Sigmoid colon (tissue), 7 donors: ENCODE data around the gene CBY3. TPM values are rescaled to one million over a fixed set of nuclear protein-coding genes. Genes with fewer than 3 reads are reported as not detected.
"Not testable (repeated sequence)": the region's sequence is repeated elsewhere in the genome, so short reads cannot be mapped to it uniquely, and the experiment has no call there.

ENCODE experiments used
- DNase-seq: peaks from one replicate; pipeline ENCODE4 v3.0.0-alpha.2; 2019
- H3K27ac ChIP-seq, 4 donors: fragments of 200-600 bp; sonication (generic); one replicate each; pipeline ENCODE4 v1.5.1; 2016 to 2019; ENCODE audit warnings: mild to moderate bottlenecking in 1 of 4
- H3K27me3 ChIP-seq, 3 donors: fragments of 200-600 bp; sonication (generic); one replicate each; pipeline ENCODE4 v1.5.1; 2019; ENCODE audit warnings: mild to moderate bottlenecking in 1 of 3
- H3K36me3 ChIP-seq, 4 donors: fragments of 200-600 bp; sonication (generic); one replicate each; pipeline ENCODE4 v1.5.1; 2016 to 2019
- H3K4me1 ChIP-seq, 4 donors: fragments of 200-600 bp; sonication (generic); one replicate each; pipeline ENCODE4 v1.5.1; 2017 to 2019
- H3K4me3 ChIP-seq, 4 donors: fragments of 200-600 bp; sonication (generic); one replicate each; pipeline ENCODE4 v1.5.1; 2017 to 2019; ENCODE audit warnings: mild to moderate bottlenecking in 2 of 4, moderate library complexity in 1 of 4
- H3K9me3 ChIP-seq, 4 donors: fragments of 200-600 bp in 3 of 4; sonication (generic) in 3 of 4; one replicate each; pipeline versions ENCODE4 v1.5.1 to v1.6.1; 2013 to 2019
- CTCF ChIP-seq, 4 experiments: fragments of 450-650 bp in 3 of 4; fragments of 200-600 bp in 1 of 4; IDR thresholded peaks; one replicate each; pipeline ENCODE4 v1.5.1; 2016 to 2019; ENCODE audit warnings: antibody characterized with exemption in 4 of 4, mild to moderate bottlenecking in 3 of 4, moderate library complexity in 2 of 4
- EP300 ChIP-seq, 4 donors: sonication (generic); formaldehyde crosslinking; IDR thresholded peaks; one replicate each; pipeline ENCODE4 v1.6.1; 2017; ENCODE audit warnings: antibody characterized with exemption in 4 of 4
- POLR2A ChIP-seq, 2 donors: fragments of 450-650 bp; IDR thresholded peaks; one replicate each; pipeline ENCODE4 v1.6.1; 2016; ENCODE audit warnings: antibody characterized with exemption in 2 of 2, mild to moderate bottlenecking in 2 of 2, moderate library complexity in 2 of 2
- POLR2AphosphoS5 ChIP-seq, 4 donors: sonication (generic); formaldehyde crosslinking; IDR thresholded peaks; one replicate each; pipeline ENCODE4 v1.6.1; 2017; ENCODE audit warnings: antibody characterized with exemption in 4 of 4
- WGBS, 2 donors: extraction: QIAGEN DNeasy Blood & Tissue Kit; methylation state at CpG; one replicate each; pipeline ENCODE4 v1.1.7; 2013; 5-methylcytosine and 5-hydroxymethylcytosine counted together
- intact Hi-C: fragments of 100-400 bp; cut with DNase I; formaldehyde crosslinking; loops from one replicate; pipeline ENCODE4 v1.15.1; 2023
- polyA plus RNA-seq, 3 donors: library from polyadenylated mRNA; stranded (reverse); fragments of 200-250 nt; gene quantifications; one replicate each; pipeline ENCODE4 v1.2.3, GENCODE V29; 2013
- total RNA-seq, 4 donors: library from RNA; depleted of rRNA; stranded (reverse); fragments of >200 nt; gene quantifications; one replicate each; pipeline ENCODE4 v1.1.0, GENCODE V29; 2016
- donor health status: healthy with polysubstance abuse.
- donor health status: Bipolar disorder and iron deficiency.
- donor health status: healthy.

Gene CBY3
- total and polyA plus RNA-seq, 7 donors: 0.13 to 0.66 TPM; not detected in 5

GRCh38 chr5:179679014-179679674, 1.7 kb downstream of the CBY3 start:
- Histone ChIP-seq H3K36me3 (no peaks in the 10 kb centered on the region), H3K4me1 (peaks cover 0 to 28% (median 22%) of the 10 kb centered on the region in 4 donors), H3K9me3 (no peaks in the 10 kb centered on the region), H3K27me3 (no peaks in the 10 kb centered on the region), H3K27ac (peak overlapping the region; percentile 87 to 95 (median 92)), H3K4me3 (peak overlapping the region; percentile 66 to 92 (median 80))
- intact Hi-C loops: loop anchor here (5.0 to 10.0 kb wide), 2 partner anchors 56 to 118 kb away; partner anchors contain the start of gene MAML1
- TF ChIP-seq CTCF (IDR thresholded peaks at IDR 0.05) (peak in 2 of 4 experiments; percentile 9 to 14), POLR2A (IDR thresholded peaks at IDR 0.05) (no peak), POLR2AphosphoS5 (IDR thresholded peaks at IDR 0.05) (no peak), EP300 (IDR thresholded peaks at IDR 0.05) (no peak)
- 25 to 76% methylated on average over 41 of the region's 41 CpGs for WGBS, 2 donors
- DNase-seq: peak; percentile 91

- Histone ChIP-seq H3K27ac (peak overlapping the region; percentile 87 to 95 (median 92)), H3K4me3 (peak overlapping the region; percentile 66 to 92 (median 80)), H3K9me3 (no peaks in the 10 kb centered on the region), H3K36me3 (no peaks in the 10 kb centered on the region), H3K27me3 (no peaks in the 10 kb centered on the region), H3K4me1 (peaks cover 0 to 28% (median 22%) of the 10 kb centered on the region in 4 donors)
- intact Hi-C loops: loop anchor here (1.0 to 10.0 kb wide), 3 partner anchors 20 to 119 kb away; partner anchors contain the start of genes CANX and MAML1
- no peak for TF ChIP-seq EP300 (IDR thresholded peaks at IDR 0.05)
- TF ChIP-seq CTCF (IDR thresholded peaks at IDR 0.05): no peak
- peak; percentile 98 to 99 (median 98) for TF ChIP-seq POLR2AphosphoS5 (IDR thresholded peaks at IDR 0.05)
- peak; percentile 93 for TF ChIP-seq POLR2A (IDR thresholded peaks at IDR 0.05)
- DNase-seq: peak; percentile 98
- 0 to 2% methylated on average over 78 of the region's 78 CpGs for WGBS, 2 donors
Measured at GRCh38 chr5:179678223-179679013, 2.4 kb downstream of the CBY3 start.

GRCh38 chr5:179668391-179668790, 12.4 kb downstream of the CBY3 start:
- TF ChIP-seq POLR2AphosphoS5 (IDR thresholded peaks at IDR 0.05) (no peak), EP300 (IDR thresholded peaks at IDR 0.05) (no peak), CTCF (IDR thresholded peaks at IDR 0.05) (peak in 3 of 4 experiments; percentile 15 to 44 (median 35)), POLR2A (IDR thresholded peaks at IDR 0.05) (no peak)
- Histone ChIP-seq H3K9me3 (no peaks in the 10 kb centered on the region), H3K4me1 (no peaks in the 10 kb centered on the region), H3K27ac (no peak overlapping the region), H3K36me3 (peaks cover 0 to 20% (median 2%) of the 10 kb centered on the region in 4 donors), H3K4me3 (no peak overlapping the region), H3K27me3 (no peaks in the 10 kb centered on the region)
- 63 to 70% methylated on average over 7 of the region's 7 CpGs for WGBS, 2 donors
- intact Hi-C loops: no loop called here
- no peak for DNase-seq

GRCh38 chr5:179661647-179662046, 19.2 kb downstream of the CBY3 start:
- DNase-seq, intact Hi-C loops, H3K27ac ChIP-seq, H3K27me3 ChIP-seq, H3K4me1 ChIP-seq, H3K9me3 ChIP-seq, H3K4me3 ChIP-seq: not testable (repeated sequence)
- 93 to 96% methylated on average over 6 of the region's 6 CpGs for WGBS, 2 donors
- H3K36me3 ChIP-seq: peaks cover 0 to 27% (median 2%) of the 10 kb centered on the region in 4 donors

- Histone ChIP-seq H3K27ac (peak overlapping the region; percentile 67 to 75 (median 73)), H3K4me3 (peak overlapping the region; percentile 30 to 55 (median 50))
- H3K9me3 ChIP-seq, H3K4me1 ChIP-seq, DNase-seq, H3K36me3 ChIP-seq, intact Hi-C loops, H3K27me3 ChIP-seq: not testable (repeated sequence)
- WGBS, 2 donors: 4 to 14% methylated on average over 10 of the region's 29 CpGs
Measured at GRCh38 chr5:179658179-179658856, 22.5 kb downstream of the CBY3 start.

- H3K9me3 ChIP-seq, H3K27me3 ChIP-seq, DNase-seq, intact Hi-C loops, H3K36me3 ChIP-seq, H3K4me1 ChIP-seq: not testable (repeated sequence)
- 18 to 23% methylated on average over 10 to 12 of the region's 50 CpGs for WGBS, 2 donors
- Histone ChIP-seq H3K4me3 (peak overlapping the region in 2 of 4 donors; percentile 25 to 32), H3K27ac (peak overlapping the region in 1 of 4 donors; percentile 54)
Measured at GRCh38 chr5:179657302-179658178, 23.3 kb downstream of the CBY3 start.

- H3K4me3 ChIP-seq, H3K27me3 ChIP-seq, intact Hi-C loops, H3K36me3 ChIP-seq, H3K4me1 ChIP-seq, H3K9me3 ChIP-seq, DNase-seq, H3K27ac ChIP-seq: not testable (repeated sequence)
- 68 to 71% methylated on average over 2 of the region's 2 CpGs for WGBS, 2 donors
Measured at GRCh38 chr5:179653135-179653534, 27.7 kb downstream of the CBY3 start.

GRCh38 chr5:179650245-179650644, 30.6 kb downstream of the CBY3 start:
- H3K9me3 ChIP-seq, H3K4me1 ChIP-seq, DNase-seq, H3K27ac ChIP-seq, H3K4me3 ChIP-seq, H3K36me3 ChIP-seq, H3K27me3 ChIP-seq, intact Hi-C loops: not testable (repeated sequence)
- 95% methylated on average over 25 of the region's 26 CpGs for WGBS, 2 donors
